ENCODE results near the gene TCF7L1. TPM values are rescaled to one million over a fixed set of nuclear protein-coding genes. Genes with fewer than 3 reads are reported as not detected.

Gene TCF7L1
- total and polyA plus RNA-seq, 2 of the 13 experiments (the other 11 are each of a cell fraction or from before 2014, with no cell fraction given): 0.04 to 0.15 TPM

GRCh38 chr2:85132834-85133637 is at the start of gene TCF7L1 (continued):
- TF ChIP-seq ZNF318 (CRISPR knock-in tag; IDR thresholded peaks at IDR 0.05): 0 out of 2 replicates have a peak, but pooled peaks have one; percentile 57
- 0 out of 2 replicates have a peak, but pooled peaks have one; percentile 44 for TF ChIP-seq ZNF740 (CRISPR knock-in tag; IDR thresholded peaks at IDR 0.05)
- TF ChIP-seq TFDP1 (CRISPR knock-in tag; IDR thresholded peaks at IDR 0.05; ENCODE audit: borderline replicate concordance): peak; percentile 10; the same call in 1 of the 2 replicates
- no peak for TF ChIP-seq CREM (IDR thresholded peaks at IDR 0.05)
- no peak for TF ChIP-seq CREM (CRISPR knock-in tag; IDR thresholded peaks at IDR 0.05)
- TF ChIP-seq BHLHE40 (IDR thresholded peaks at IDR 0.05; ENCODE audit: low read length): no peak
- TF ChIP-seq HNRNPLL (IDR thresholded peaks at IDR 0.05; ENCODE audit: low read depth, low read length, poor library complexity, severe bottlenecking): peak; percentile 42
- peak; percentile 50; the same call in 1 of the 2 replicates for TF ChIP-seq SPEN (CRISPR knock-in tag; IDR thresholded peaks at IDR 0.05; ENCODE audit: low read depth)
- TF ChIP-seq EZH2 (conservative IDR thresholded peaks at IDR 0.05; ENCODE audit: low read depth, low read length): peak; percentile 22; the same call in 1 of the 2 replicates
- TF ChIP-seq ATF7 (IDR thresholded peaks at IDR 0.05): no peak
- no peak for TF ChIP-seq ATF7 (CRISPR knock-in tag; IDR thresholded peaks at IDR 0.05)
- no peak for TF ChIP-seq ZNF589 (CRISPR knock-in tag; conservative IDR thresholded peaks at IDR 0.05)
- TF ChIP-seq RBM22 (optimal IDR thresholded peaks at IDR 0.05; ENCODE audit: low read length): no peak
- no peak for TF ChIP-seq PREB (CRISPR knock-in tag; IDR thresholded peaks at IDR 0.05)
- TF ChIP-seq AGO1 (IDR thresholded peaks at IDR 0.05; ENCODE audit: low read depth, low read length, poor library complexity, severe bottlenecking): no peak
- TF ChIP-seq PCBP1 (IDR thresholded peaks at IDR 0.05; ENCODE audit: borderline replicate concordance, low read depth, low read length): peak; percentile 72; the same call in 1 of the 2 replicates
- peak; percentile 80; the same call in 1 of the 2 replicates for TF ChIP-seq MTF2 (CRISPR knock-in tag; IDR thresholded peaks at IDR 0.05; ENCODE audit: borderline replicate concordance)
- TF ChIP-seq ESRRA (CRISPR knock-in tag; IDR thresholded peaks at IDR 0.05; ENCODE audit: low read depth): 0 out of 2 replicates have a peak, but pooled peaks have one; percentile 11
- TF ChIP-seq GZF1 (CRISPR knock-in tag; IDR thresholded peaks at IDR 0.05): no peak

Measured in HepG2 (cell line).